T-cell (primary cell): ENCODE data around the gene DCBLD2. TPM values are rescaled to one million over a fixed set of nuclear protein-coding genes. Genes with fewer than 3 reads are reported as not detected.
A peak's percentile ranks its signal among the peaks of the same experiment; 100 is the strongest.

ENCODE experiments used
- ATAC-seq, 4 experiments: fragments of 200-7000 bp in 3 of 4; fragments of 150-1000 bp in 1 of 4; cut with Tn5 transposase; replicated peaks in 1 of 4; 1 replicate in 3 of 4; 2 replicates in 1 of 4; pipeline ENCODE4 v1.10.0; 2021; ENCODE audit warnings: moderate library complexity in 3 of 4, mild to moderate bottlenecking in 2 of 4, moderate number of reproducible peaks in 1 of 4
- CTCF ChIA-PET, 2 donors: fragments of 300-600 bp; sonication (Branson Sonifier 250); formaldehyde crosslinking; loops; one replicate each; lab custom pipeline; 2022; ENCODE audit warnings: antibody characterized with exemption in 2 of 2; lab: Charles Lee
- POLR2A ChIA-PET, 2 donors: fragments of 300-600 bp; sonication (Branson Sonifier 250); formaldehyde crosslinking; loops; one replicate each; lab custom pipeline; 2022; ENCODE audit warnings: antibody characterized with exemption in 2 of 2; lab: Charles Lee
- DNase-seq, 35 experiments: peaks; one replicate each; pipeline versions ENCODE4 v3.0.0 to v3.0.0-alpha.2; 2013 to 2023
- H3K27ac ChIP-seq: one replicate; pipeline ENCODE4 v1.5.1; 2013; ENCODE audit warnings: low read length
- H3K27me3 ChIP-seq, 2 experiments: replicated peaks in 1 of 2; 1 replicate in 1 of 2; 2 replicates in 1 of 2; pipeline versions ENCODE4 v1.6.1 to v1.7.0; 2013; ENCODE audit warnings: low read length in 1 of 2, mixed read lengths in 1 of 2; ENCODE audit not compliant: control insufficient read depth in 2 of 2, insufficient read depth in 2 of 2; ENCODE audit errors: extremely low read depth in 1 of 2
- H3K36me3 ChIP-seq, 2 donors: 1 replicate in 1 of 2; 2 replicates in 1 of 2; pipeline versions ENCODE4 v1.6.1 to v1.7.0; 2013; ENCODE audit warnings: low read length in 1 of 2; ENCODE audit not compliant: control insufficient read depth in 2 of 2, insufficient read depth in 1 of 2; ENCODE audit errors: extremely low read depth in 1 of 2
- H3K4me1 ChIP-seq, 2 experiments: 1 replicate in 1 of 2; 2 replicates in 1 of 2; pipeline versions ENCODE4 v1.6.1 to v1.7.0; 2013; ENCODE audit warnings: low read length in 2 of 2, mixed read lengths in 1 of 2; ENCODE audit not compliant: insufficient read depth in 2 of 2, control insufficient read depth in 1 of 2; ENCODE audit errors: extremely low read depth in 1 of 2
- H3K4me3 ChIP-seq, 2 donors: 1 replicate in 1 of 2; 2 replicates in 1 of 2; pipeline versions ENCODE4 v1.5.1 to v1.7.0; 2013; ENCODE audit warnings: mild to moderate bottlenecking in 2 of 2, low read length in 1 of 2, moderate library complexity in 1 of 2; ENCODE audit not compliant: control insufficient read depth in 1 of 2; ENCODE audit errors: extremely low read depth in 1 of 2
- H3K9me3 ChIP-seq: 2 replicates; pipeline ENCODE4 v1.7.0; 2013
- H3K27ac Mint-ChIP-seq, 2 donors: one replicate each; pipeline ENCODE4 v1.8.0; 2020 to 2021; ENCODE audit warnings: mild to moderate bottlenecking in 2 of 2, mixed read lengths in 2 of 2
- H3K27me3 Mint-ChIP-seq, 2 donors: one replicate each; pipeline ENCODE4 v1.8.0; 2021 to 2022; ENCODE audit warnings: mixed read lengths in 2 of 2
- H3K36me3 Mint-ChIP-seq: one replicate; pipeline ENCODE4 v1.8.0; 2021; ENCODE audit warnings: mixed read lengths
- H3K4me1 Mint-ChIP-seq, 3 donors: one replicate each; pipeline ENCODE4 v1.8.0; 2020 to 2022; ENCODE audit warnings: mixed read lengths in 3 of 3, mild to moderate bottlenecking in 1 of 3
- H3K4me3 Mint-ChIP-seq, 3 donors: one replicate each; pipeline ENCODE4 v1.8.0; 2020 to 2022; ENCODE audit warnings: mild to moderate bottlenecking in 3 of 3, mixed read lengths in 3 of 3, moderate library complexity in 3 of 3
- H3K9me3 Mint-ChIP-seq, 3 donors: one replicate each; pipeline ENCODE4 v1.8.0; 2020 to 2022; ENCODE audit warnings: mixed read lengths in 3 of 3
- WGBS: methylation state at CpG from one replicate; pipeline ENCODE4 v1.1.5; 2013; ENCODE audit warnings: missing lambda C conversion rate; ENCODE audit not compliant: insufficient coverage; 5-methylcytosine and 5-hydroxymethylcytosine counted together
- total RNA-seq, 35 experiments: library from RNA in 6 of 35; stranded (reverse) in 6 of 35; fragments of 120-200 nt in 1 of 35; gene quantifications; one replicate each; pipeline versions ENCODE4 v1.2.1 to v1.2.4 and lab custom pipeline; 2013 to 2026

DCBLD2 gene
- total RNA-seq, 5 donors from 2014 or later (not counting 1 experiment from before 2014, with no cell fraction given) = 2.3 to 3.0 (median 2.8) TPM

DNA sequence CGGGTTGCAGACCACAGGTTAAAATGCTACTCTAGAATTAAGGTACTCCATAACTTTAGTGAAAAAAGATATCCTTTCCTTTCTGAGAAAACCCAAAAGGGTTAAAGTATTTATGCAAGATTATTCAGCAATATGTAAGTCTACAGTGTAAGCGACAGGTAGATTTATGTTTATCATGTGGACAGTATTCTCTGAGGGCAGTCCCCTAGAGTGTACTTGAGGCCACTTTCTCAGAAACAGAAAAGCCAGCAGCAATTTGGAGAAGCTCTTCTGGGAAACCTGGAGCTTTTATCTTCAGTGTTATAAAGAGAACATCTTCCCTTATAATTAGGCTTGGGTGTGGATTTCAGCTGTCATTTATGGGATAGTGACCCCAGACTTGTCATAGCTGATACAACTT, 129.5 kb downstream of the DCBLD2 start:
- DNase-seq (no peak), ATAC-seq (no peak)
- no peaks in the 10 kb centered on the region for H3K4me1 ChIP-seq
- H3K27ac ChIP-seq = no peak overlapping the region
- ChIA-PET POLR2A (no interaction called here), CTCF (no interaction called here)
- no peaks in the 10 kb centered on the region for H3K27me3 ChIP-seq
- H3K36me3 ChIP-seq = no peaks in the 10 kb centered on the region
- H3K4me1 Mint-ChIP-seq = peaks cover 0 to 6% (median 0%) of the 10 kb centered on the region in 3 donors
- no peaks in the 10 kb centered on the region for H3K36me3 Mint-ChIP-seq
- no peak overlapping the region for H3K27ac Mint-ChIP-seq
- no CpG with 5 or more reads among the region's 2 CpGs for WGBS
- H3K4me3 Mint-ChIP-seq = no peak overlapping the region
- H3K4me3 ChIP-seq = no peak overlapping the region
- no peaks in the 10 kb centered on the region for H3K9me3 ChIP-seq
- peaks cover 8 to 9% of the 10 kb centered on the region in 2 donors for H3K27me3 Mint-ChIP-seq
- H3K9me3 Mint-ChIP-seq = no peaks in the 10 kb centered on the region

DNA sequence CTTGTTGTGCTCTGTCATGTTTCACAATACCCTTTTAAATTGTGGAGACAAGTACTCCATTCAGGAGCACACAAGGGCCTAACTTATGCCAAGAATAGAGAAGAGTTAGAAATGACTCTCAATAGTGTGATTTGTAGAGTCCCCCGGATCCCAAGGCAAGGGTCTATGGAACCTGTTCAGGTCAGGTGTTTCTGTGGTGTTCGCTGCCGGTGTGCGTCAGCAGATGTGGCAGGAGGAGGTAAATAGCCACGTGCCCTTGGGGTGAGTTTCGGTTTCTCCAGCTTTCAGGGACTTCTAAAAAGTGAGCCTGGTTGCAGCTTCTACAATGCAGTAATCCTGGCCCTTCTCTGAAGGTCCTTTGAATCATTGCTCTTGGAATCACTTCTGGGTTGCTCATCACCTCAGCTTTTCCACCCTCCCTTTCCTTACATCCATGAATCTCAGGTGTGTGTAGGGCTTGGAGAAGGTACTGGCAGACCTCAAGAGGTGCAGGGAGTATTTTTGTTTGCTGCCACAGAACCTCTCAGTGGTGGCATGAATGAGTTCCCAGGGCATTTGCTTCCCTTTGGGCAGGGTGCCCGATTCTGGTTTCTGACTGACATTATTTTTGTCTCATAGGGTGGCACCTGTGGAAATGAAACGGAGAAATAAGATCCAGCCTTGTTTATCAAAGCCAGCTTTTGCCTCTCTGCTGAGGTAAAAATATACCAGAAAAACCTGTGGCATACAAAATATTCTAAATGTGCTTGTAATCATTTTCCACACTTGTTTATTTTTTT, 131.0 kb downstream of the DCBLD2 start:
- Histone ChIP-seq H3K27me3 (no peaks in the 10 kb centered on the region), H3K4me1 (no peaks in the 10 kb centered on the region), H3K9me3 (no peaks in the 10 kb centered on the region), H3K27ac (no peak overlapping the region), H3K4me3 (no peak overlapping the region), H3K36me3 (no peaks in the 10 kb centered on the region)
- H3K9me3 Mint-ChIP-seq = no peaks in the 10 kb centered on the region
- H3K4me1 Mint-ChIP-seq = peaks cover 0 to 6% (median 0%) of the 10 kb centered on the region in 3 donors
- 43% methylated on average over 5 of the region's 8 CpGs for WGBS
- ChIA-PET POLR2A (interaction anchor here in 1 of 2 donors (0.8 kb wide), 1 partner anchor 14 kb away, joined by 3 read pairs; no protein-coding TSS in a partner anchor), CTCF (no interaction called here)
- H3K27ac Mint-ChIP-seq = peak overlapping the region in 1 of 2 donors; percentile 25
- H3K4me3 Mint-ChIP-seq = peak overlapping the region in 1 of 3 donors; percentile 40
- peaks cover 3 to 6% of the 10 kb centered on the region in 2 donors for H3K27me3 Mint-ChIP-seq
- ATAC-seq (peak in 1 of 4 experiments; percentile 82), DNase-seq (peak in 6 of 35 experiments; percentile 0 to 19 (median 2))
- no peaks in the 10 kb centered on the region for H3K36me3 Mint-ChIP-seq

DNA sequence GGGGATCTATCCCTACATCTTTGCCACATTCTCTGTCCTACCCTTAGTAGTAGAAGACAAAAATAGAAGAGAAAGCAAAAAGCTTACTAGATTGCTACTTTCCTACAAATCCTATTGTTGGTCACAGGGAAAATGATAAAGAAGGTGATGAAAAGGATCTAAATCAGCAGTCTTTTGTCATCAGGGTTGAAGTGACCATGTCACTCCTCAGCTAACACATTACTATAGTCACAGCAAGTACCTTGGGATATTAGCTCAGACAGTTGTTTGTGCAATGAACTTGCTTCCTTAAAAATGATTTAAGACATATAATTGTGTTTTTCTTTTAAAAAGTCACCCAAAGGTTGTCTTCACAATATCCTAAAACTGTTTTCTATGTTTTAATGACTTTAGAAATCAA, 132.0 kb downstream of the DCBLD2 start:
- ATAC-seq = no peak
- Mint-ChIP-seq H3K27me3 (peaks cover under 1 to 3% of the 10 kb centered on the region in 2 donors), H3K9me3 (no peaks in the 10 kb centered on the region), H3K36me3 (no peaks in the 10 kb centered on the region), H3K27ac (no peak overlapping the region), H3K4me1 (peaks cover 0 to 6% (median 0%) of the 10 kb centered on the region in 3 donors), H3K4me3 (no peak overlapping the region)
- Histone ChIP-seq H3K27me3 (no peaks in the 10 kb centered on the region), H3K4me3 (no peak overlapping the region), H3K9me3 (no peaks in the 10 kb centered on the region), H3K27ac (no peak overlapping the region), H3K4me1 (no peaks in the 10 kb centered on the region), H3K36me3 (no peaks in the 10 kb centered on the region)
- ChIA-PET CTCF (no interaction called here), POLR2A (no interaction called here)
- no peak for DNase-seq

DNA sequence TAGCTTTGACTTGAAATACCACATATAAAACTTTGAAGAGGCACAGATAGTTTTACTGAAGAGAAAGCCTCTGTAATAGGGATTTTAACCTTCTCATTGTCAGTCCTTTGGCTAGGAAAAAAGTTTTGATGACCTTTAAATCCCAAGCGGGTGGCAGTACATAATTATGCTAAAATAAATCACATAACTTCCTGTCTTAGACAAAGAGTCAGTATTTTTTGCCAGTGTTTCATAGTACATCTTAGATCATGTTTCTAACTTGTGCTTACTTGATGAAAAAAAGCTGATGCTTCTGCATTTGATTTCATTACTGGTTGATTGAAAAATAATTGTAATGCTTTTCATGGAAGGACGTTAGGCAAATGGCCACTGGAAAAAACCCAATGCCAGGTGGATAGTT, 132.5 kb downstream of the DCBLD2 start:
- WGBS = 60% methylated on average over 1 of the region's 2 CpGs
- POLR2A ChIA-PET = no interaction called here
- no peaks in the 10 kb centered on the region for H3K27me3 Mint-ChIP-seq

DNA sequence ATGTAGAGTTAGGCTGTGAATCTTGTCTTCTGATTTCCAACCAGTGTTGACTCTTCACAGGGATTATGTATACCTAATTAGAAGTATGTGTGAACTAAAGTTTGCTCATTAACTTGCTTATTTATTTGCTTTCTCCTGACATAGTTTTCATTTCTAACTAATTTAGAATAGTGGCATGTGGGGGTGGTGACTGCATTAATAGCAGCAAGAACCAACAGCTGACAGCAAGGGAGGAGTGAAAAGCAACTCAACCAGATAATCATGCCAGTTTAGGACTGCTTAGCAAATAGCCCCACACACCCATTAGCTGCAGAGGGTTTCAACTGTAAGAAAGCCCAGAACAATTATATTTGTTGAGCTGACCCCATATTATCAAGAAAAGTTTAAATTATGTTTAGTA, 134.6 kb downstream of the DCBLD2 start:
- no peak overlapping the region for H3K27ac ChIP-seq
- no peak overlapping the region for H3K4me3 ChIP-seq
- H3K27me3 ChIP-seq = peaks cover 0 to 2% of the 10 kb centered on the region in 2 experiments
- Mint-ChIP-seq H3K27ac (no peak overlapping the region), H3K36me3 (no peaks in the 10 kb centered on the region), H3K4me1 (peaks cover 0 to 6% (median 0%) of the 10 kb centered on the region in 3 donors), H3K9me3 (no peaks in the 10 kb centered on the region), H3K27me3 (peaks cover 2 to 5% of the 10 kb centered on the region in 2 donors), H3K4me3 (no peak overlapping the region)
- ChIA-PET CTCF (no interaction called here), POLR2A (no interaction called here)
- H3K9me3 ChIP-seq = no peaks in the 10 kb centered on the region
- DNase-seq = no peak
- no peaks in the 10 kb centered on the region for H3K36me3 ChIP-seq
- H3K4me1 ChIP-seq = peaks cover 0 to under 1% of the 10 kb centered on the region in 2 experiments
- ATAC-seq = no peak

More for the DNA sequence above, 132.5 kb downstream of the DCBLD2 start:
- no peak overlapping the region for H3K27ac ChIP-seq
- no peaks in the 10 kb centered on the region for H3K9me3 Mint-ChIP-seq
- H3K36me3 Mint-ChIP-seq = no peaks in the 10 kb centered on the region
- no peaks in the 10 kb centered on the region for H3K4me1 ChIP-seq
- ATAC-seq = no peak
- H3K4me1 Mint-ChIP-seq = peaks cover 0 to 6% (median 0%) of the 10 kb centered on the region in 3 donors
- H3K4me3 ChIP-seq = no peak overlapping the region
- H3K36me3 ChIP-seq = no peaks in the 10 kb centered on the region
- DNase-seq = no peak
- no peak overlapping the region for H3K27ac Mint-ChIP-seq
- no peaks in the 10 kb centered on the region for H3K9me3 ChIP-seq
- CTCF ChIA-PET = no interaction called here
- no peaks in the 10 kb centered on the region for H3K27me3 ChIP-seq
- no peak overlapping the region for H3K4me3 Mint-ChIP-seq

DNA sequence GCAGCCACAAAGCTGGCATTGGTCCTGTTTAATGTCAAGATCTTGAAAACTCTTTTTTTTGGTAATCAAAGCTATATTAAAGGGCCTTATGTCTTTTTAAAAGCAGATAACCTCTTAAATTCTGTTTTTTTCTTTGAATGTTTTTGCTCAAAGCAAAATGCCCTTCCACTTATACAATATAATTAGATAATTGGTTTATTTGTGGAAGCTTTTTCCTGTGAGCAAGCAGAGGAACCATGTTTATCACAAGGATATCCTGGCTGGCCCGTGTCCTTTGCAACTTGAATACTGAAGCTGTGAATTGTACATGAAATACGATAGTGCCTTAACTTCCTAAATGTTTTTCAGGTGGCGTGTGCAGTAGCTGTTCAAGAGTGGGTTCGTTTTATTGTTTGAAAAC, 135.8 kb downstream of the DCBLD2 start:
- Mint-ChIP-seq H3K9me3 (no peaks in the 10 kb centered on the region), H3K36me3 (no peaks in the 10 kb centered on the region), H3K27me3 (peaks cover 5 to 6% of the 10 kb centered on the region in 2 donors), H3K4me1 (peaks cover 0 to 6% (median 0%) of the 10 kb centered on the region in 3 donors), H3K27ac (no peak overlapping the region), H3K4me3 (no peak overlapping the region)
- POLR2A ChIA-PET = no interaction called here
- DNase-seq (no peak), ATAC-seq (no peak)
- Histone ChIP-seq H3K36me3 (no peaks in the 10 kb centered on the region), H3K27ac (no peak overlapping the region), H3K4me1 (peaks cover 0 to 5% of the 10 kb centered on the region in 2 experiments), H3K4me3 (no peak overlapping the region), H3K9me3 (no peaks in the 10 kb centered on the region), H3K27me3 (peaks cover 0 to 2% of the 10 kb centered on the region in 2 experiments)
- WGBS = 100% methylated on average over 1 of the region's 4 CpGs
- CTCF ChIA-PET = no interaction called here
